ENCODE results near the gene GPC6. TPM values are rescaled to one million over a fixed set of nuclear protein-coding genes. Genes with fewer than 3 reads are reported as not detected.

GPC6 gene
- total and polyA plus RNA-seq, 2 donors (not counting 1 experiment from before 2014, with no cell fraction given): not detected

DNA sequence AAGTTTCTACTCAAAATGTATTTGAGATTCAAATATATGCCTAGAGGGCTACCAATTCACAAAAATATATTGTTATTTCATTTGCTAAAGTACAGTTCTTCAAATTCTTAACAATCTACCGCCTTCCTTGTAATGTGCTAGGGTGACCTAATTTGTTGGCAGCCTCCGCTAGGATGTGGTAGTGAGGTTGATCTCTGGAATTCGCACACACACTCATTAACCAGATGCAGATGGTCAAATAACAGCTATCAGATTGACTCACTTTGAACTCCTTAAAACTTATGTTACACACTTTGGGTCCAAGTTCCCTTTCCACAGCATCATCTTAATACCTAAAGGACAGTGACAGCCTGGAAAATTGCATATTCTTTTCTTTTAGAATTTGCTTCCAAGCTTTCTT lies 885.6 kb downstream of the GPC6 start:
- Histone ChIP-seq H3K9me3 (ENCODE audit: control extremely low read depth in 1 of 3, control insufficient read depth in 2 of 3, insufficient read depth in 1 of 3, low read length in 2 of 3) (peaks cover 0 to 1% (median 0%) of the 10 kb centered on the region in 3 donors), H3K79me2 (ENCODE audit: control insufficient read depth, insufficient read depth, low read length) (no peaks in the 10 kb centered on the region), H3K27me3 (replicated peaks in 1 of 4; ENCODE audit: control extremely low read depth in 1 of 4, control insufficient read depth in 3 of 4, insufficient read depth in 4 of 4, low read length in 3 of 4) (no peaks in the 10 kb centered on the region), H3K9ac (ENCODE audit: low read length) (no peak overlapping the region), H2AFZ (ENCODE audit: insufficient read depth, low read depth, low read length, poor library complexity, severe bottlenecking) (no peak overlapping the region), H3K4me1 (ENCODE audit: control insufficient read depth in 2 of 2, insufficient read depth in 2 of 2, low read length in 2 of 2) (no peaks in the 10 kb centered on the region), H3K4me3 (ENCODE audit: control extremely low read depth in 1 of 5, extremely low read depth in 1 of 5, insufficient read depth in 1 of 5, low read depth in 2 of 5, low read length in 4 of 5) (no peak overlapping the region), H3K36me3 (replicated peaks in 1 of 2; ENCODE audit: control extremely low read depth in 1 of 2, control insufficient read depth in 1 of 2, extremely low read depth in 1 of 2, insufficient read depth in 2 of 2, low read length in 1 of 2) (no peaks in the 10 kb centered on the region), H3K27ac (ENCODE audit: low read length in 2 of 2) (no peak overlapping the region), H3K4me2 (replicated peaks; ENCODE audit: low read depth, low read length, poor library complexity, severe bottlenecking) (no peak overlapping the region), H4K20me1 (ENCODE audit: control insufficient read depth, insufficient read depth, low read length, poor library complexity, severe bottlenecking) (no peaks in the 10 kb centered on the region)
- H3K9me3 Mint-ChIP-seq (ENCODE audit: insufficient read depth): no peaks in the 10 kb centered on the region
- DNase-seq (no peak), ATAC-seq (ENCODE audit: low read depth) (no peak)
- no peaks in the 10 kb centered on the region for H3K27me3 Mint-ChIP-seq
- no peaks in the 10 kb centered on the region for H3K4me1 Mint-ChIP-seq
- POLR2A ChIA-PET: no interaction called here
- CTCF ChIA-PET: no interaction called here
- intact Hi-C loops (cut with micrococcal nuclease): no loop called here
- WGBS (ENCODE audit: insufficient coverage): no CpG with 5 or more reads among the region's 3 CpGs
- no peak overlapping the region for H3K4me3 Mint-ChIP-seq
- no peak overlapping the region for H3K27ac Mint-ChIP-seq
- no peak for TF ChIP-seq EZH2 (IDR thresholded peaks at IDR 0.05; ENCODE audit: borderline replicate concordance, insufficient read depth, low read depth, low read length, poor library complexity, severe bottlenecking)
- TF ChIP-seq, protein P1, sequence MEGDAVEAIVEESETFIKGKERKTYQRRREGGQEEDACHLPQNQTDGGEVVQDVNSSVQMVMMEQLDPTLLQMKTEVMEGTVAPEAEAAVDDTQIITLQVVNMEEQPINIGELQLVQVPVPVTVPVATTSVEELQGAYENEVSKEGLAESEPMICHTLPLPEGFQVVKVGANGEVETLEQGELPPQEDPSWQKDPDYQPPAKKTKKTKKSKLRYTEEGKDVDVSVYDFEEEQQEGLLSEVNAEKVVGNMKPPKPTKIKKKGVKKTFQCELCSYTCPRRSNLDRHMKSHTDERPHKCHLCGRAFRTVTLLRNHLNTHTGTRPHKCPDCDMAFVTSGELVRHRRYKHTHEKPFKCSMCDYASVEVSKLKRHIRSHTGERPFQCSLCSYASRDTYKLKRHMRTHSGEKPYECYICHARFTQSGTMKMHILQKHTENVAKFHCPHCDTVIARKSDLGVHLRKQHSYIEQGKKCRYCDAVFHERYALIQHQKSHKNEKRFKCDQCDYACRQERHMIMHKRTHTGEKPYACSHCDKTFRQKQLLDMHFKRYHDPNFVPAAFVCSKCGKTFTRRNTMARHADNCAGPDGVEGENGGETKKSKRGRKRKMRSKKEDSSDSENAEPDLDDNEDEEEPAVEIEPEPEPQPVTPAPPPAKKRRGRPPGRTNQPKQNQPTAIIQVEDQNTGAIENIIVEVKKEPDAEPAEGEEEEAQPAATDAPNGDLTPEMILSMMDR (IDR thresholded peaks at IDR 0.05): no peak

DNA sequence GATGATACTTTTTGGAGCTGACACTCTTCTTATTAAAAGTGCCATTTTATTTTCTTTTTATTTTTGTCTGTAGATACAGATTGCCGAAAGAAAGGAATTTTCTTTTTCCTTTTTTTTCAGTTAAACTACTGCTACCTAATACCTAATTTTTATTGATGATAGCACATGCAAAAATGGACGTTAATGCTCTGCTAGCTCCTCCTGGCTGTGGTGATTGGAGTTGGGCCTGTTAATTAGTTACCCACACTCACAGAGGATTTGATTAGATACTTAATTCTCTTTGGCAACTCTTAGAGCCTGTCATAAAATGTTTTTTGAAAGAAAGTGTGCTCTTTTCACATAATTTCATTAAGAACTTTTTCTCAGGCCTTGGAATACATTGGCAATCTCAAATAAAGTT lies 886.1 kb downstream of the GPC6 start:
- ChIA-PET POLR2A (no interaction called here), CTCF (no interaction called here)
- H3K27me3 ChIP-seq (replicated peaks in 1 of 4; ENCODE audit: control extremely low read depth in 1 of 4, control insufficient read depth in 3 of 4, insufficient read depth in 4 of 4, low read length in 3 of 4): no peaks in the 10 kb centered on the region
- Mint-ChIP-seq H3K9me3 (ENCODE audit: insufficient read depth) (no peaks in the 10 kb centered on the region), H3K27ac (no peak overlapping the region), H3K4me1 (no peaks in the 10 kb centered on the region), H3K27me3 (no peaks in the 10 kb centered on the region), H3K4me3 (no peak overlapping the region)
- DNase-seq (no peak), ATAC-seq (ENCODE audit: low read depth) (no peak)
- H3K79me2 ChIP-seq (ENCODE audit: control insufficient read depth, insufficient read depth, low read length): no peaks in the 10 kb centered on the region
- no peaks in the 10 kb centered on the region for H3K9me3 ChIP-seq (ENCODE audit: control extremely low read depth in 1 of 3, control insufficient read depth in 2 of 3, insufficient read depth in 1 of 3, low read length in 2 of 3)
- no peak overlapping the region for H2AFZ ChIP-seq (ENCODE audit: insufficient read depth, low read depth, low read length, poor library complexity, severe bottlenecking)
- TF ChIP-seq, protein P1 (IDR thresholded peaks at IDR 0.05): no peak
- intact Hi-C loops (cut with micrococcal nuclease): no loop called here
- H3K4me2 ChIP-seq (replicated peaks; ENCODE audit: low read depth, low read length, poor library complexity, severe bottlenecking): no peak overlapping the region
- no peak overlapping the region for H3K9ac ChIP-seq (ENCODE audit: low read length)
- no peaks in the 10 kb centered on the region for H3K4me1 ChIP-seq (ENCODE audit: control insufficient read depth in 2 of 2, insufficient read depth in 2 of 2, low read length in 2 of 2)
- H4K20me1 ChIP-seq (ENCODE audit: control insufficient read depth, insufficient read depth, low read length, poor library complexity, severe bottlenecking): no peaks in the 10 kb centered on the region
- H3K36me3 ChIP-seq (replicated peaks in 1 of 2; ENCODE audit: control extremely low read depth in 1 of 2, control insufficient read depth in 1 of 2, extremely low read depth in 1 of 2, insufficient read depth in 2 of 2, low read length in 1 of 2): no peaks in the 10 kb centered on the region
- H3K27ac ChIP-seq (ENCODE audit: low read length in 2 of 2): no peak overlapping the region
- no peak overlapping the region for H3K4me3 ChIP-seq (ENCODE audit: control extremely low read depth in 1 of 5, extremely low read depth in 1 of 5, insufficient read depth in 1 of 5, low read depth in 2 of 5, low read length in 4 of 5)
- no CpG with 5 or more reads among the region's 2 CpGs for WGBS (ENCODE audit: insufficient coverage)

All from B cell (primary cell).